HS-5 (cell line): Measurements from ENCODE around the gene SHANK3.
"Not testable (repeated sequence)": the region's sequence is repeated elsewhere in the genome, so short reads cannot be mapped to it uniquely, and the experiment has no call there.

ENCODE experiments used
- DNase-seq: peaks from one replicate; pipeline ENCODE4 v3.0.0-alpha.2; 2012; ENCODE audit warnings: low read depth

SHANK3 gene

DNA sequence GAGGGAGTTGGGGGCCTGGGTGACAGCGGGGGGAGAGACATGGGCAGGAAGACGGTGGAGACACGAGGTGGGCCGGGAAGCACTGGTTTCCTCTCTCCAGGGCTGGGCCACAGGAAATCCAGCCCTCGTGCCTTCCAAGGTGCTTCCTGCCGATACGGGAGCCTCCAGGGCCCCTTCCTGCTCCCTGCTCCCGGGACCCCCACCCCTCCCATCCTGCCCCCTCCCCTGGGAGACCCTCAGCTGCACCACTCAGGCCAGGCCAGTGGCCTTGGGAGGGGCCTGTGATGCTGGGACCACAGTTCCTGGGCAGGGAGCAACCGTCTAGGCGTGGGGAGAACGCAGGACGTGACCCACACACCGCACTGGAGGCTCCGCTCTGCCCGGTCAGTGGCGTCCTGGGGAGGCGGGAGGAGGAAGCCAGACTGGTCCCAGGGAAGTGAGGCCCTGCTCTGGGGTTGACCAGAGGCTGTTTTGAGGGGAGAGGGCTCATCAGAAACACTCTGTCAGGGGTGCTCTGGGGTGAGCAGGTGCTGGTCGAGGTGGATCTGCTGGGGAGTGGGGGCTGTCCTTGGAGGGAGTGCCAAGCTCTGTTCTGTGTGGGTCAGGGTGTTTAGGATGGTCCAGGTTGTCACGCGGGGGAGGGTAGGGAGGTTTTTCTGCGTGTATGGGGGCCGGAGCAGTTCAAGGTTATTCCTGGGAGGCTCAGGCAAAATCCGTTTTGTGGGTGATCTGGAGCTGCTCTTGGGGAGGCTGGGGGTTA is at the start of gene SHANK3:
Gene SHANK3, plus strand, starts transcription at position 353 of the 760 bp plus-strand sequence.
- DNase-seq = no peak

- no peak for DNase-seq
Measured at GRCh38 chr22:50624347-50625130, 48.1 kb upstream of the SHANK3 start.

DNA sequence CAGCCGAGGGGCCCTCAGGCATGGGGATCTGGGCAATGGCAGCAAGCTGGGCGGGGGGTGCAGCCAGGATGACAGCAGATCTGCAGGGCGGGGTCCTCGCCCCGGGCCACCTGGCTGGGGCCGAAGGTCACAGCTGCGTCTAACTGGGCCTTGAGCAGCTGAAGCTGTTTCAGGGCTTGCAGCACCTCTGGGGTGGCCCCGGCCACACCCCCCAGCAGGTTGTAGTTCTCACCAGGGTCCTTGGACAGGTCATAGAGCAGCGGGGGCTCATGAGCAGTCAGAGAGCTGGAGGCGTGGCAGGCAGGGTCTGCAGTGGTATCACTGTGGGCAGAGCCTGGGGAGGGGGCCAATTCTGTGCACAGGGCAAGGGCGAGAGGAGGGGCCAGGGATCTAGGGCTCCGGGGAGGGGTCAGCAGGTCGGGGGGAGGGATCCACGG is 47.5 kb upstream of the SHANK3 start:
- no peak for DNase-seq

- no peak for DNase-seq
Measured at GRCh38 chr22:50625568-50626313, 46.9 kb upstream of the SHANK3 start.

- DNase-seq = no peak
Measured at GRCh38 chr22:50626314-50626849, 46.2 kb upstream of the SHANK3 start.

- DNase-seq = no peak
Measured at GRCh38 chr22:50626850-50627641, 45.6 kb upstream of the SHANK3 start.

DNA sequence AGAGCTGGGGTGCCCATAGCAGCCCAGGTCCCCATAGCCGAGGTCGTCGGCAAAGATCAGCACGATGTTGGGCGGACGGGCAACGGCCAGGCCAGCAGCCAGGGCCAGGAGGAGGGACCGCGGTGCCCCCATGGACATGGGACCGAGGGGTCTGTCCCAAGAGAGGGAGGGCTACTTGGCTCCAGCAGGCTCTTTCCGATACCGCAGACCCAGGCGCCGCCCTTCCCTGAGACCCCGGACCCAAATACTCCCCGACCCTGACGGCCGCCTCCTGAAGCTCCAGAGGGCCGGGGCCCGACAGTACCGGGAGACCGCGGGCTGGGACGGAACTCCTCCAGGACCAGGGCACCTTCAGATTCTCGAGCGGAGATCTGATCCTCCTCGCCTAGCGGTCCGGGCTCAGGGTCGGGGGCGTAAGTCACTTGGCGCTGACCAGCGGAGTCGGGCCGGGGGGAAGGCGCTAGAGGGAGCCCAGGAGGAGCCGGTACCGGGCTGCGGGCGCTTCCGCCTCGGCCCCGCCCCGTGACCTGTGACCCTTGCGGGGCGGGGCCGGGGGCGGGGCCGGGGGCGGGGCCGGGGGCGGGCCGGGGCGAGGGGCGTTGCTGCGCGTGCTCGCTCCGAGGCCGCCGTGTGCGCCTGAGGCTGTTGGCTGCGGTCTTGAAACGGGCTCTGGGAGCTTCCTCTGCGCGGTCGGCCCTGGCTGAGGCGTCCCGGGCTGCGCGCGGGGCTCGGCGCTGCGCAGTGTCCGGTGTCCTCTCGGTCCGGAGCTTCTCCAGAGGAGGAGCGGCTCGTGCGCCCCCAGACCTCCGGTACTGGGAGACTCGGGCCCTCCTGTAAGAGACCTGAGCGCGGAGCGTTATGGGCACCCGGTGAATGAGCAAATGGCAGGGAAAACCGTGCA is 44.7 kb upstream of the SHANK3 start, which contains the start of gene ARSA:
Gene ARSA, minus strand, starts transcription at position 511 of the 901 bp plus-strand sequence. Its CDS starts 373 bp downstream, at position 138.
- no peak for DNase-seq

DNA sequence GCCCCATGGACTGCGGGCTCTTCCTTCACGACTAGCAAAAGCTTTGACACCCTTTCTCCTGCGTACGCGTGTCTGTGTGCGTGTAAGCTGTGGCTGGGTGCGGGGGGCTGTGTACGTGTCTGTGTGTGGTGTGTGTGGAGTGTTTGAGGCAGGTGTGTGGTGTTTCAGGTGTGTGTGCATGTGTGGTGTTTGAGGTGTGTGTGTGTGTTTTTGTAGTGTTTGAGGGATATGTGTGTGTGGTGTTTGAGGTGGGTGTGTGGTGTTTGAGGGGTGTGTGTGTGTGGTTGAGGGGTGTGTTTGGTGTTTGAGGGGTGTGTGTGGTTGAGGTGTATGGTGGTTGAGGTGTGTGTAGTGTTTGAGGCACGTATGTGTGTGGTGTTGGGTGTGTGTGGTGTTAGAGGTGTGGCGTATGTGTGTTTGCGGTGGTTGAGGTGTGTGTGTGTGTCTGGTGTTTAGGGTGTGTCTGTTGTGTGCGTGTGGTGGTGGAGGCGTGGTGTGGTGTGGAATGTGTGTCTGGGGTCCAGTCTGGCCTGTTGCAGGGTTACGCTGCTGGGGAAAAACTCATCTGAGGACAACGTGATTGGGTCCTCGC is 44.0 kb upstream of the SHANK3 start:
- no peak for DNase-seq

DNA sequence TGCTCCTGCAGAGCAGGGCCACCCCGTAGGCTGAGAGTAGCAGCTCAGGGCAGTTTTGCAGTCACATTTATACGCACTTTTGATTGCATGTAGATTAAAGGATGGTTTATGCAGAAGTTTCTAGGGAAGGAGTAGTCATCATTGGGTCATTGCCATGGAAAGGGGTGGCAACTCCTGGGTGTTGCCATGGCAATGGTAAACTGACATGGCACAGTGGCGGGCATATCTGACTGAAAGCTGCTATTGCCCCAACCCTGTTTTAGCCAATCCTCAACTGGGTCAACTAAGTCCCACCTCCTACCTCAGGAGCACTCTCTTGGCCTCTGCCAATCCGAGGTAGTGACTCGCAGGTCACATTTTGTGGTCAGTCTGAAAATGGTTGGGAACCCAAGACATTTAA is 42.2 kb upstream of the SHANK3 start:
- no peak for DNase-seq

- no peak for DNase-seq
Measured at GRCh38 chr22:50633086-50633485, 39.5 kb upstream of the SHANK3 start.

DNA sequence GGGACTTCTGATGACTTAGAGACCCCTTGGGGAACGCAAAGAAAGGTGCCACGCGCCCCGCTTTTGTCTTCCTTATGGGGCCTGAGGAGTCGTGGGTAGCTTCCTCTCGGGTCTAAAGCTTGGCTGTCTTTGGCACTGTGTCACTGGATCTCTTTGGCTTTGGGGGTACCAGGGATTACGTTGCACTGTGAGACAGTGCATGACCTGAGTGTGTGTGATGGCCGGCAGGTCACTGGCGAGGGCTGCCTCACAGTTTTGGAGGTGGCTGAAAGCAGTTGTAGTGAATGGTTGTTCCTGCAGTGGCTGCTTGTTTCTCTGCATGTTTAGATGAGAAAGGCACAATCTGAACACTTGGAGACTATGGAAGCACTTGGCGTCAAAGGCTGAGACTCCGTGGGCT is 38.9 kb upstream of the SHANK3 start:
- no peak for DNase-seq

DNA sequence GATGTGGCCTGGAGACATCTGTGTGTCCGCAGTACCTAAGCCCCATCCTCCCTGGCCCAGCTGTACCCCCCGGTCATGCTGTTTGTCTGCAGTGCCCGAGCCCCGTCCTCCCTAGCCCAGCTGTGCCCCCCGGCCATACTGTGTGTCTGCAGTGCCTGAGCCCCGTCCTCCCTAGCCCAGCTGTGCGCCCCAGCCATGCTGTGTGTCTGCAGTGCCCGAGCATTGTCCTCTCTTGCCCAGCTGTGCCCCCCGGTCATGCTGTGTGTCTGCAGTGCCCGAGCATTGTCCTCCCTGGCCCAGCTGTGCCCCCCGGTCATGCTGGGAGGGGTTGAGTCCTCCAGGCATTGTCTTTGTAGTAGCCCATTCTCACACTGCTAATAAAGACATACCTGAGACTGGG is 37.0 kb upstream of the SHANK3 start:
- no peak for DNase-seq

- not testable (repeated sequence) for DNase-seq
Measured at GRCh38 chr22:50640296-50640695, 32.3 kb upstream of the SHANK3 start.

- no peak for DNase-seq
Measured at GRCh38 chr22:50640857-50641647, 31.6 kb upstream of the SHANK3 start.

DNA sequence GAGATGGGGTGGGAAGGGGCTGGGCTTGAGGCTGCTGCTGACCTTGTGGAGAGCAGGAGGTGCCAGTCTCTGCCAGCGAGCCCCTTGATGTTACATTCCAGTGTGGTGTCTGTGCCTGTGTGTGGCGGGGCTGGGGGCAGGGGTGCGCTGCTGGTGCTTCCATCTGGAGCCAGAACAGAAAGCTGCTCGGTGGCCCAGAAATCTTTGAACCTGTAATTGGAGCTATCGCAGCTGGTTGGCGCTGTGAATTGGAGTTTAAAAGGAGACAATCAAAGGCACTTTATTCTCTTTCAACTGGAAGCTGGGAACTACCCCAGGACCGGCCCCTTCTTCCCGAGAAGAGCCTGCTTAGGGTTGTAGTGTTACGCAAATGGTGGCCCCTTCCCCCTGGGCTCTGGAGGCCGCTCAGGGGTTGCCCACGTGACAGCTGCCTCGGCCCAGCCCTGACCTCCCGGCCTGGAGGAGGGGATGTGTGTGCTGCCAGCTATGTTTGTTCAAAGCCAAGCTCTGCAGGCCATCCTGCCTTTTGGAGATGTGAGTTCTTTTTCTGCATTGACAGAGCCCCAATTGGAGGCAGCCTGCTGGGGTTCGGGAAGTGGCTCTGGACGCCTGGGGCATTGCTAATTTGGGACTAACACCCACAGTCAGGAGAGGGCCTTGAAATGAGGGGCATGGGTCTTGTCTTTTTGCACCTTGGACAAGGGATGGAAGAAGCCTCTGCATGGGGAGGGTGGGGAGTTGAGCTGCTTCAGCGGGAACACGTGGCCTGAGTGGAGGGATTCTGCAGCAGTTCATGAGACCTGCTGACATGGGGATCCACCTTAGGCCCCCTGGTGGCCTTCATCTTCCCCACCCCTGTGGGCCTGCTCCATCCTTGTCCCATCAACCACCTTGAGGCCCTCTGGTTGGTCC is 30.7 kb upstream of the SHANK3 start:
- no peak for DNase-seq

DNA sequence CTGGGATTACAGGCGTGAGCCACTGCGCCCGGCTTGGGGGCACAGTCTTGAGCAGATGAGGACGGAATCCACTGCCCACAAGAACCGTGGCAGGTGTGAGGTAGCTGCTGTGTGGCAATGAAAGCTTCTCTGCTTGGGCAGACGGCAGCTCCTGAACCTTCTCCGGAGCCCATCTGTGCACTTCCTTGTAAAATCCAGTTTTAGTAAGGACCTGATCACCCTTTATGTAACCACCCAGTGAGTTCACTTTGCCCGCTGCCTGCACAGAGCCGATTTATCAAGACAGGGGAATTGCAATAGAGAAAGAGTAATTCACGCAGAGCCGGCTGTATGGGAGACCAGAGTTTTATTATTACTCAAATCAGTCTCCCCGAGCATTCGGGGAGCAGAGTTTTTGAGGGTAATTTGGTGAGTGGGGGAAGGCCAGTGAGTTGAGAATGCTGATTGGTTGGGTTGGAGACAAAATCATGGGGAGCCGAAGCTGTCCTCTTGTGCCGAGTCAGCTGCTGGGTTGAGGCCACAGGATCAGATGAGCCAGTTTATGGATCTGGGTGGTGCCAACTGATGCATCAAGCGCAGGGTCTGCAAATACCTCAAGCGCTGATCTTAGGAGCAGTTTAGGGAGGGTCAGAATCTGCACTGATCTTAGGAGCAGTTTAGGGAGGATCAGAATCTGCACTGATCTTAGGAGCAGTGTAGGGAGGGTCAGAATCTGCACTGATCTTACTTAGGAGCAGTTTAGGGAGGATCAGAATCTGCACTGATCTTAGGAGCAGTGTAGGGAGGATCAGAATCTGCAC is 29.4 kb upstream of the SHANK3 start:
- DNase-seq = not testable (repeated sequence)

- DNase-seq = not testable (repeated sequence)
Measured at GRCh38 chr22:50643821-50644101, 28.9 kb upstream of the SHANK3 start.
